CD4-positive, alpha-beta T cell treated with Interleukin-12 subunit alpha and Interleukin-12 subunit beta, for 1 hour (primary cell): Measurements from ENCODE around the gene FGF7.
"Not testable (repeated sequence)": the region's sequence is repeated elsewhere in the genome, so short reads cannot be mapped to it uniquely, and the experiment has no call there.

Experiments used
- DNase-seq: peaks from one replicate; pipeline ENCODE4 v3.0.0-alpha.2; 2020

FGF7 gene, protein sequence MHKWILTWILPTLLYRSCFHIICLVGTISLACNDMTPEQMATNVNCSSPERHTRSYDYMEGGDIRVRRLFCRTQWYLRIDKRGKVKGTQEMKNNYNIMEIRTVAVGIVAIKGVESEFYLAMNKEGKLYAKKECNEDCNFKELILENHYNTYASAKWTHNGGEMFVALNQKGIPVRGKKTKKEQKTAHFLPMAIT

DNA sequence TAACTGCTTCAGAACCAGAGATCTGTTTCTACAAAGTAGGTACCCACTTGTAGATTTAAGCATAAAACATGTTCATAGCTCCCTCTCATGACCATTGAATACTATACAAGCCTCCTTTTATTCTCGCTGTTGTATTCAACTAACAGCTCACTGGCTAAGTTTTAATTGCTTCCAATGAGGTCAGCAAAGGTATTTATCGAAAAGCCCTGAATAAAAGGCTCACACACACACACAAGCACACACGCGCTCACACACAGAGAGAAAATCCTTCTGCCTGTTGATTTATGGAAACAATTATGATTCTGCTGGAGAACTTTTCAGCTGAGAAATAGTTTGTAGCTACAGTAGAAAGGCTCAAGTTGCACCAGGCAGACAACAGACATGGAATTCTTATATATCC lies at the start of gene FGF7:
Gene FGF7, plus strand, starts transcription at position 222 of the 400 bp plus-strand sequence. CDS start 1,056 bp downstream, outside the sequence.
- DNase-seq = no peak

DNA sequence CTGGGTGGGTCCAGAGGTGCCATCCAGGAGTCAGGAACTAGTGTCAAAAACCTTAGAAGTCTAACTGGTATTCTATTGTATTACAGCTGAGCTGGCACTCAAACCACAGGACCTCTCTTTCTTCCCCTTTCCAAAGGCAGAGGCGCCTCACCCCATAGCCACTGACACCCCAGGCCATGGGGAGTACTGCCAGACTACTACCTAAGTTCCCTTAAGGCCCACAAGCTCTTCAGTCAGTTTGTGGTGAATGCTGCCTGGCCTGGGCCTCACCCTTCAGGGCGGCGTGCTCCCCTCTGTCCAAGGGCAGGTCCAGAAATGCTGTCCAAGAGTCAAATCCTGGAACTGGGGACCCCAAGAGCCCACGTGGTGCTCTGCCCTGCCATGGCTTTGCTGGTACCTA lies 43.0 kb upstream of the FGF7 start:
- DNase-seq = no peak

DNA sequence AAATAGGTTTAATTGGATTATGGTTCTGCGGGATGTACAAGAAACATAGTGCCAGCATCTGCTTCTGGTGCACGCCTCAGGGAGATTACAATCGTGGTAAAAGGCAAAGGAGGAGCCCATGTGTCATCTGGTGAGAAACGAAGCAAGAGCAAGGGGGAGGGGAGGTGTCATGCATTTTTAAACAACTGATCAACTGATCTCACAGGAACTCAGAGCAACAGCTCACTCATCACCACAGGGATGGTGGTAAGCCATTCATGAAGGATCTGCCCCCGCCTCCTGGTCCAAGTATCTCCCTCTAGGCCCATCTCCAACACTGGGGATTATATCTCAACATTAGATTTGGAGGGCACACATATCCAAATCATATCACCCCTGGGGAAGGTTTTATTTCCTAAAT lies 42.1 kb upstream of the FGF7 start:
- DNase-seq = no peak

DNA sequence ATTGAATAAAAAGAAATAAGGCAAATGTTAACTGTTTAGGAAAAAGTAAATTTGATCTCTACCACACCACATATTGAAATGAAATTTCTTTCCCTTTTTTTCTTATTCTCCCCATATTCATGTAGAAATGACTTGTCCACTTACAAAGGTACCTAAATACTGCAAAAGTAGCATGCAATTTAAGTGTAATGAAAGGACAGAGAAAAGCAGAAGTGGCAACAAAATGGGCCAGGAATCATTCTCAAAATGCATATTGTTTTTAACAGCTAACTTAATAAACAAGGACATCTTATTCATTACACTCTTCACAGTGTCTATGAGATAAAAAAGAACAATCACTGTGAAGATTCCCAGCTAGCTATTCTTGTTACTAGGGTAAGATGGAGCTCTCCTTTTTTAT lies 40.6 kb upstream of the FGF7 start:
- no peak for DNase-seq

DNA sequence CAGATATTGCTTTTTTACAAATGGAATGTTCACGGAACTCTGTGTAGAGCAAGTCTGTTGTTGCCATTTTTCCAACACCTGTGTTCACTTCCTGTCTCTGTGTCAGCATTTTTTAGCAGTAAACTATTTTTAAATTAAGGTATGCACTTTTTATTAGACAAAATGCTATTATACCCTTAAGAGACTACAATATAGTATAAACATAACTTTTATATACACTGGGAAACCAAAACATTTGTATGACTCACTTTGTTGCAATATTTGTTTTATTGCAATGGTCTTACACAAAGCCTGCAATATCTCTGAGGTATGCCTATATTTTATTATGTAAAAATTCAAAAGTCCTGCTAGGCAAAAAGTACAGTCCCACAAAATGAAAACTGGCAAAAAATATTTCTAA lies 39.8 kb upstream of the FGF7 start:
- DNase-seq = no peak

DNA sequence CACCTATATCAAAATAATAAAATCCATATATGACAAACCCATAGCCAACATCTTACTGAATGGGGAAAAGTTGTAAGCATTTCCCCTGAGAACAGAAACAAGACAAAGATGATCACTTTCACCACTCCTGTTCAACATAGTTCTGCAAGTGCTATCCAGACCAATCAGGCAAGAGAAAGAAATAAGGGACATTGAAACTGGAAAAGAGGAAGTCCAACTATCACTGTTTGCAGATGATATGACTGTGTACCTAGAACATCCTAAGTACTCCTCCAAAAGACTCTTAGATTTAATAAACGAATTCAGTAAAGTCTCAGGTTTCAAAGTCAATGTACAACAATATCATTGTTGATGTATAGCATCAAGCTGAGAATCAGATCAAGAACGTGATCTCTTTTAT lies 35.6 kb upstream of the FGF7 start:
- DNase-seq = no peak

DNA sequence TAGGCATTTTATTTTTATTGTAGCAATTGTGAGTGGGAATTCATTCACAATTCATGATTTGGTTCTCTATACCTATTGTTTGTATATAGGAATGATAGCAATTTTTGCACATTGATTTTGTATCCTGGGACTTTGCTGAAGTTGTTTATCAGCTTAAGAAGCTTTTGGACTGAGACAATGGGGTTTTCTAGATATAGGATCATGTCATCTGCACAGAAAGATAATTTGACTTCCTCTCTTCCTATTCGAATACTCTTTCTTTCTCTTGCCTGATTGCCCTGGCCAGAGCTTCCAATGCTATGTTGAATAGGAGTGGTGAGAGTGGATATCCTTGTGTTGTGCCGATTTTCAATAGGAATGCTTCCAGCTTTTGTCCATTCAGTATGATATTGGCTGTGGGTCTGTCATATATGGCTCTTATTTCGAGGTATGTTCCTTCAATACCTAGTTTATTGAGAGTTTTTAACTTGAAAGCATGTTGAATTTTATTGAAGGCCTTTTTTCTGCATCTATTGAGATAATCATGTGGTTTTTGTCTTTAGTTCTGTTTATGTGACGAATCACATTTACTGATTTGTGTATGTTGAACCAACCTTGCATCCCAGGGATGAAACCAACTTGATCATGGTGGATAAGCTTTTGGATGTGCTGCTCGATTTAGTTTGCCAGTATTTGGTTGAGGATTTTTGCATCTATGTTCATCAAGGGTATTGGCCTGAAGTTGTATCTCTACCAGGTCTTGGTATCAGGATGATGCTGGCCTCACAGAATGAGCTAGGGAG lies 20.3 kb upstream of the FGF7 start:
- not testable (repeated sequence) for DNase-seq

DNA sequence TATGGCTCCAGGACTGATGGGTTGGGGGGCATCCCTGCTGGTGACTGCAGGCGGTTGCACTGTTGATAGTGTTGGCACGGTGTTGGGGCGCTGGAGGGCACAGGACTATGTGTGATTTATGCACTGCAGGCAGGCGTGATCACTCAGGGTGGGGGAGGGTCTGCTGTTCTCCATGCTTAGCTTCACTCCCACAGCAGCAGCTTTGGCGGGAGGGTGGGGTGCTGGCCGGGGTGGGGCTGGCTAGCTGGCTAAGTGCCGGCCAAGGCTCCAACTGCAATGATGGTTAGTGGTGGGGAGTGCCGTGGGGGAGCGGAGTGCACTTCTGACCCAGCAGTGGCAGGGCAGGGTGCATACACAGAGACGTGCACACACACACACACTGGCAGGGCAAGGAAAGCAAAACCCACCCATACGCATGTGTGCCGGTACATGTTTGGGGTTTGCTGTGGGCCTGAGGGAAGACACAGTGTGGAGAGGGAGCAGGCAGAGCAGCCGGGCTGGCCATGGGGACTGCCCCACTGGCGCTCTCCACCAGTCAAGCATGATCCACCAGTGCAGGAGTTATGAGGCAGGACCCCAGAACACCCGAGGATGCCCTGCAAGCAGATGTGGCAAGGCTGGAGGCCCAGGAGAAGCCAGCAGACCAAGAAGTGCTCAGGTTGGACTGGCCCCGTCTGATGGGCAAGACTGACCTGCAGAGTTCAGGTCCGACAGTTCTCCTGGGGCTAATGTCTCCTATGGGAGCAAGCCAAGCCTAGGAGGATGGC lies 16.5 kb upstream of the FGF7 start:
- DNase-seq = no peak

DNA sequence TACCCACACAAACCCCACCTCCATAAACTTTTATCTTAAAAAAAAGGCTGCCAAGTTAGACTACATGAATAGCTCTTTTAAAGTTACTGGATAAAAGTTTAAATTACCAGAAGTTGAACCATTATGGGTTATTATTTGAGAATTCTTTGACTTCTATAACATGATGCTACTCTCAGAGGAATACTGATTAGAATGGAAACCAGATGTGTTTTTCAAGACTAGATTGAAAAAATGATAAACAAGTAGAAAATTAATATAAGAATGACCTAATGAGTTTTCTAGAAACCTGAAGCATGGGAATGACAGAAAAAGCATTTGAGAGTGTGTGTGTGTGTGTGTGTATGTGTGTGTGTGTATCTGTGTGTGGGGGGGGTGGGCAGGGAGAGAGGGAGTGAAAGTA lies 12.4 kb upstream of the FGF7 start:
- no peak for DNase-seq

DNA sequence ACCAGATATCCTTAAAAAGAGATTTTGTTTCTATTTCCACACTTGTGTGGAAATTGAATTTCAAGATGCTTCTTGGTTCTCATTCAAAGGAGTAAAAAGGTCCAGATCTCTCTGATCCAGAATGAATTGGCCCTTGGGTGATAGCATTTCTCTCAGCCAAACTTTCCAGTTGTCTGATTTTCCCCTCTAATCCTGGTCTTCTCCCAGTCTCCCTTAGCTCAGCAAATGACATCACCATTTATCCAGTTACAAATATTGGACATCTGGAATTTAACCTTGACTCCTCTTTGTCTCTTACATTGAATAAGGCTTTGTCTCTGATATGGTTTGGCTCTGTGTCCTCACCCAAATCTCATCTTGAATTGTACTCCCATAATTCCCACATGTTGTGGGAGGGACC lies 10.2 kb upstream of the FGF7 start:
- DNase-seq = no peak

DNA sequence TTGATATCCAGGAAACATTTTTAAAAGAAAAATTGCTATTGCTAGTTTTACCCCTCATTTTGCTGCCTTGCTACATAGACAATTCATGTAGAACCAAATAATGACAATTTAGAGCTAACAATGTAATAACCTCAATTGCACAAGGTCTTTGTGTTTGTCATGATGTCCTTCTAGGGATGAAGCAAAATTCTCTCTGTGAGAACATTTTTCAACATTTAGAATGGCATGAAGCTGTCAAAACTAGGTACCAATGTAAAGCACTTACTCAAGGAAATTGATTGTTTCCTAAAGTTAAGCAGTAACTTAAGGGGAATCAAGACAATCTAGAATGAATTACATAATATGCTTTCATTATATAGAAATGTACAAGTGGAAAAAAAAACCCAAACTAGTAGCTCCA lies 7.9 kb upstream of the FGF7 start:
- DNase-seq = no peak

DNA sequence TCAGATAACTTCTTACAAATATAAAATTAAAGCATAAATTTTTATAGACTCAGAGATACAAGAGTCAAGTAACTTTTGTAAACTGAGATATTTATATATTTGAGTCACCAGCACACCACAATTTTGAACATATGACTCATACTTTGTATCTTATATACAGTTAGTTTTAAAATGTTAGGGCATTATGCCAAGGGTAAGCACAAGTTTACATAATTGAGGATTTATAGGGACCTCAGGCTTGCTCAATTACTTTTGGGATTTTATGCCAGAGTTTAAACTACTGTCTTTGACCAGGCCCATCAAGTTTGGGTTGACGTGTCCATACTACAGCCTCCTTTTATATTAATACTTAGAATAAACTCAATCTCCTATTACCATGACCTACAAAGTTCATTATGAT lies 7.4 kb upstream of the FGF7 start:
- DNase-seq = no peak

DNA sequence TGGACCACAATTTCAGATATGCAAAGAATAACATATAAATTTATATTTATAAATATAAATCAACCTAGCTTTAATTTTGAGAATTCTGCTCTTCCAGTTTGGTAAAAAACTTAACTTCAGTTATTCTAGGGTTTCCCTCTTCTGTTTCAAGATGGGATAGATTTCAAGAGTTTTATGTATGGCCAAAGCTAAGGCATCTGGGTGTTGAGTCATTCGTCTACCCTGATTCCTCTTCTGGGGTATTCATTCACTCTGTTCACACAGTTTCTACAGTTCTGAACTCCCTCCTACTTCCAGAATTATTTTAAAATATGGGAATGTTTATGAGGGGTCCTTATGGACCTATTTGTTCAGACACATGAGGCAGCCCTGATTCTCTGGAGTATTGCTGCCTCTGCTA lies 4.2 kb upstream of the FGF7 start:
- no peak for DNase-seq

DNA sequence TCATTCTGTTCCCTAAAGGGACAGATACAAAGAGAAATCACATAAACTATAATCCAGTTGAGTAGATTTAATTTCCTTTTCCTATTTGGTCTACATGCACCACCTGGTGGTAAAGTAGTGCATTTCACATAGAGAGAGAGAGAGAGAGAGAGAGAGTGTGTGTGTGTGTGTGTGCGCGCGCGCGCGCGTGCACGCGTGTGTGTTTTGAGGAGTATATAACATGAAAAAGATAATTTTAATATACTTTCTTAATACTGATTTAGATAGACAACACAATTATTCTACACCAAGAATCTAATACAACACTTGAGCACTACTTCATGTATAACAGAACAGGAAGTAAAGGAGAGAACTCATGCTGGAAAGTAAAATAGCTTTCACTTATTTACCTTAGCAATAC lies 1.1 kb upstream of the FGF7 start:
- peak; percentile 66 for DNase-seq

DNA sequence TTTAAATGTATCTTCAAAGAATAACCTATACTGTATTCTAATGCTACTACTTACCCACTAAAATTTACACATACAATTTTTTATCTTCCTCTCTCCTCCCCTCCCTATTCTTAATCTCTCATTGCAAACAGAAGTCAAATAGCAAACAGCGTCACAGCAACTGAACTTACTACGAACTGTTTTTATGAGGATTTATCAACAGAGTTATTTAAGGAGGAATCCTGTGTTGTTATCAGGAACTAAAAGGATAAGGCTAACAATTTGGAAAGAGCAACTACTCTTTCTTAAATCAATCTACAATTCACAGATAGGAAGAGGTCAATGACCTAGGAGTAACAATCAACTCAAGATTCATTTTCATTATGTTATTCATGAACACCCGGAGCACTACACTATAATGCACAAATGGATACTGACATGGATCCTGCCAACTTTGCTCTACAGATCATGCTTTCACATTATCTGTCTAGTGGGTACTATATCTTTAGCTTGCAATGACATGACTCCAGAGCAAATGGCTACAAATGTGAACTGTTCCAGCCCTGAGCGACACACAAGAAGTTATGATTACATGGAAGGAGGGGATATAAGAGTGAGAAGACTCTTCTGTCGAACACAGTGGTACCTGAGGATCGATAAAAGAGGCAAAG lies 984 bp downstream of the FGF7 start:
- DNase-seq = no peak

DNA sequence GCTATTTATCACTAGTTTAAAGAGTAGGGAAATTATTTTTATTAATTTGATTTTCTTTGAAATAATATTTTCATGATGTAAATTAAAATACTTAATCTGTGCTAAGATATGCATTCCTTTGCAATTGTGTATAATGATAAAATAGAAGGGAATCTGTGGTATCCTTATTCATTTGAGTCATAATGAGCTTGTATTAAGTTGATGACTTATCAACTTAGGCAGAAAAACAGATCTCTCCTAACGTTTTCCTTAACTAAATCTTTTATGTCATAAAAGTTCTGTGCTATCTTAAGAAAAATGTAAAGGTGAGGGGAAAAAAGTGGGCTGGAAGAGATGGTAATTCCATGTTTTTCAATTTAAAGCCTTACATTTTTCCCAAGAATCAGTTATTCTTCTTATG lies 1.9 kb downstream of the FGF7 start:
- DNase-seq = no peak

DNA sequence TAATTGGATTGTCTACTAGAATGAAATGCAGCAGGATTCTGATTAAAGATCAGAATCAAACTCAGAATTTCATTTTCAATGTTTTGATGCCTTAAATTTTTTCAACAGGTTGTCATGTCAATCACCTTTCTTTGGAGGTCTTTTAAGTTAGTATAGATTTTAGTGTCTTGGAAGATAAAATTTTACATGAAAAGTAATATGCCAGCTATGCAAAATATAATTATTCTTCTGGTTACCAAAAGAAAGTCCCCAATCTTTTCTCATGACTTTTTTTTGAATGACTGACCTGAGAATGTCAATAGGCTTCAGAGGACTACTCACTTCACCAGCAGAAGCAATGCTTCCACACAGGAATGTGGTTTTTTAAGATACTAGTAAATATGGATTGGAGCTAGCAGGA lies 4.3 kb downstream of the FGF7 start:
- DNase-seq = no peak

DNA sequence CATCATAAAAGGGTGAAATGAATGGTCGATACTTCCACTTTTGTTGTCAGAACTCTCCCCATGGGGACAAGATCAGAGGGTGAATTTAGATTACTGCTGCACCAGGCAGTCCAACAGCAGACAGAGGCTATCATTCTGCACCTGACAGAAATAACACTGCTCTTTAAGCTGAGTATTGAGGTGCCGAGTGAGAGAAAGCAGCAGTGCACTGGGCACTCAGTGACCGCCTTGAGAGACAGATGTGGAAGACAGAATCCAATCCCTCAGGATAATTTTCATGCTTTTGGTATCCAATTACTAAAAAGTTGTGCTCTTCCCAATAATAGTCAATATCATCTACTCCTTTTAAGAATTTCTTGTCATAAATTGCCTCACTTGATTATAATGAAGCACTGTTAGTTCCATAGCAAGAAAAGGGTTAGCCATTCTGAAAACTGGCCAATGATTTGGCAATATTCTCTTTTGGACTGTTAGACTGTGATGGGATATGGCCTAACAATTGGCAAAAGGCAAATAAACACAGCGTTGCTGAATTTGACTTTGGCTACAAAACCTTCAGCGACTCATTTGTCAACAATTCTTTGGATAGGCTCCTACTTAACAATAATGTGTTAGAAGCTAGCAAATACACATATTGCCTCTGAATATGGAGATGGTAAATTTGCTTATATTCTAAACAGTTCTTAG lies 5.5 kb downstream of the FGF7 start:
- DNase-seq = no peak

DNA sequence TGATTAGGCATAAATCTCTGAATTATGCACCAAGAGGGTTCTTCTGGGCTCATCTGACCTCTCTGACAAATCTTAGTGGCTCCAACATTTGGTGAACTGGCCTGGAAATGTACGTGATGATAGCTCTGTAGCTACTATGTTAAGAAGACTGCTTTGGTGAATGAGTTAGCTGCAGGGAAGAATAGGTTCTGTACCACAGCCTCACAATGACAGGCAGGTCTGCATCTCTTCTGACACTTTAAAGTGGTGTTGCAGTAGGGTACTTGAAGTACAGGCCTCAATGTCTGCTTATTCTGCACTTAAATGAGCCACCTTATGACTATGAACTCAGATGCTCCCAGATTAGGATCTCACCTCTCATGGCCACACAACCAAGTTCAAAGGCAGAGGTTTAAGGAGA lies 7.0 kb downstream of the FGF7 start:
- no peak for DNase-seq

DNA sequence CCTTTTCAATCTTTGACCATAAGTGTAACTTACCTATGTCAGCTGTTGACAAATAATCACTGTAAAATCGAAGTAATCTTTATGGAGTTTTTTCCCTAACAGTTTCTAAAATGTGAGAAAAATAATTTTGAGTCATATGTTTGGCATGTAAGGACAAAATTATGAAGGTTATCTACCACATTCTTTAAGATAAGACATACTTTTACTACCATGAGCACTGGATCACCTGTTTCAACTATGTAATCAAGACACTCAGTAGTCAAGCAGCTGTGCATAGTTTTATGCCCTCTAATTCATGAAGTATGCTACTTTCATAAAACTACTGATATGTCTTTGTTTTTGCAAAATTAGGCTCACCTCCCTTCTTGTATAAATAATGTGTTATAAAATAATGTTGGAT lies 12.1 kb downstream of the FGF7 start:
- no peak for DNase-seq

DNA sequence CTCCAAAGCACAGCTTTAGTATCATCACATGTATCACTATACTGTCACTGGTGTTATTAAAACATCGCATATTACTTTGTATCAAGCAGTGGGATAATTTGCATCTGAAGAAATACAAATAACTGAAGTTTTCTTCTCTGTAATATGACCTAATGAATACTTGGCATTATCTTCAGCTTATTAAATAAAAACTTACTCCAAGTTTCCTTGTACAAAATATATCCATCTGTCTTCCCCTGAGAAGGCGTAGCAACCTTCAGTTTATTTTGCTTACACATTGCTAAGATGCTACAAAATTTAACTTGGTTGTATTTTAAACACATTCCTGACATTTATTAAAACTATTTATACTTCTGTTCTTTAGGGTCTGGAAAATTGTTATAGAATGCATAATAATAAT lies 13.7 kb downstream of the FGF7 start:
- DNase-seq = no peak

DNA sequence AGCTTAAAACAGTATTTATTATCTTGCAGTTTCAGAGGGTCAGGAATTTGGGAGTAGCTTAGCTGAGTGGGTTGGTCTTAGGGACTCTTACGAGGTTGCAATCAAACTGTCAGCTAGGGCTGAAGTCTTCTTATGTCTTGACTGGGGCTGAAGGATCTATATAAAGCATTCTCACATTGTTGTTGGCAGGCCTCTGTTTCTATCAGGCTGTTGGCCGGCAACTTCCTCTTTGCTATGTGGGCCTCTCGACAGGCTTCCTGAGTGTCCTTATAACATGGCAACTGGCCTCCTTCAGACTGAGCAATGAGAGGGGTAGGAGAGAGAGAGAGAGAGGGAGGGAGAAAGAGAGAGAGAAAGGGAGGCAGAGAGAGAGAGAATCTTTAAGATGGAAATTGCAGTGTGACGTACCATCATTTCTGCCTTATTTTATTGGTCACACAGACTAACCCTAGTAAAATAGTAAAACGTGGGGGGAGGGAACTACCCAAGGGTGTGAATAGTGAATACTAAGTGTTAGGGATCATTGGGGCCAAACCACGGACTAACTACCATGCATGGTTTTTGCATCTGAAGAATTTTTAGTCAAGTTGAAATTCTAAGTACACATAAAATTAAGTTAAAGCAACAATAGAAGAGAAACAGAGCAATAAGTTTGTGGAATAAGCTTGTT lies 16.1 kb downstream of the FGF7 start:
- no peak for DNase-seq
